Prostate gland (tissue), 2 donors: Measurements from ENCODE around the gene SFT2D3.

Experiments used
- POLR2AphosphoS5 ChIP-seq: sonication (generic); formaldehyde crosslinking; IDR thresholded peaks from one replicate; pipeline ENCODE4 v1.6.1; 2017; ENCODE audit warnings: antibody characterized with exemption
- TF ChIP-seq, protein P1 (sequence below), 4 experiments: fragments of 200-600 bp in 2 of 4; fragments of 450-650 bp in 2 of 4; sonication (generic) in 2 of 4; IDR thresholded peaks; 1 replicate in 3 of 4; 2 replicates in 1 of 4; pipeline ENCODE4 v1.5.1; 2016 to 2019; ENCODE audit warnings: antibody characterized with exemption in 4 of 4, mild to moderate bottlenecking in 2 of 4, moderate library complexity in 2 of 4

DNA sequence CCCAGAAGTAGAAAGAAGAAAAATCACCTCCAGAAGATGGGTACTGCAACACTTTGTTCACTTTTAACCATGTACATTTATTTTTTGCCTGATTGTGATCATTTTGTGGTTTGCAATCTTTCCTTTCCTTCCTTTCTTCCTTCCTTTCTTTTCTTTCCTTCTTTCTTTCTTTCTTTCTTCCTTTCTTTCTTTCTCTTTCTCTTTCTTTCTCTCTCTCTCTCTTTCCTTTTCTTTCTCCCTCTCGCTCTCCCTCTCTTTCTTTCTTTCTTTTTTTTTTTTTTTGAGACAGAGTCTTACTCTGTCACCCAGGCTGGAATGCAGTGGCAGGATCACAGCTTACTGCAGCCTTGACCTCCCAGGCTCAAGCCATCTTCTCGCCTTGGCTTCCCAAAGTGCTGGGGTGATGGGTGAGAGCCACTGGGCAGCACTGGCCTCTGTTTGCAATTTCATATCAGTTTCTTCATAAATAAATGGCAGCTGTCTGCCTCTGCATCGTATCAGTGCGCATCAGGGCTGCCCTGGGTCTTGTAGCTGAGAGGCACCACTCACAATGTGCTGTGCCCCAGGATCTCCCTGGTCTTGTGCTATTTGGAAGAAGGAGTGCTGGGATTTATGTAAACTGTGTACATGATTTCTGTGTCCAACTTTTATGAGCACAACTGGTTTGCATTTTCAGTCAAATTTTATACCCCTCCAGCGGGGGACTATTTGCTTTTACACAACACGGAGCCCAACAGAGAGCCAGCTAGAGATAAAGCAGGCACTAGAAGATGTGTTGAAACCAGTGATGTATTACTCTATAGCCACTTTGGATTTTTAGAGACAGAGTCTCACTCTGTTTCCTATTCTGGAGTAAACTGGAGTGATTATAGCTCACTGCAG, 19.1 kb upstream of the SFT2D3 start:
- TF ChIP-seq, protein P1, sequence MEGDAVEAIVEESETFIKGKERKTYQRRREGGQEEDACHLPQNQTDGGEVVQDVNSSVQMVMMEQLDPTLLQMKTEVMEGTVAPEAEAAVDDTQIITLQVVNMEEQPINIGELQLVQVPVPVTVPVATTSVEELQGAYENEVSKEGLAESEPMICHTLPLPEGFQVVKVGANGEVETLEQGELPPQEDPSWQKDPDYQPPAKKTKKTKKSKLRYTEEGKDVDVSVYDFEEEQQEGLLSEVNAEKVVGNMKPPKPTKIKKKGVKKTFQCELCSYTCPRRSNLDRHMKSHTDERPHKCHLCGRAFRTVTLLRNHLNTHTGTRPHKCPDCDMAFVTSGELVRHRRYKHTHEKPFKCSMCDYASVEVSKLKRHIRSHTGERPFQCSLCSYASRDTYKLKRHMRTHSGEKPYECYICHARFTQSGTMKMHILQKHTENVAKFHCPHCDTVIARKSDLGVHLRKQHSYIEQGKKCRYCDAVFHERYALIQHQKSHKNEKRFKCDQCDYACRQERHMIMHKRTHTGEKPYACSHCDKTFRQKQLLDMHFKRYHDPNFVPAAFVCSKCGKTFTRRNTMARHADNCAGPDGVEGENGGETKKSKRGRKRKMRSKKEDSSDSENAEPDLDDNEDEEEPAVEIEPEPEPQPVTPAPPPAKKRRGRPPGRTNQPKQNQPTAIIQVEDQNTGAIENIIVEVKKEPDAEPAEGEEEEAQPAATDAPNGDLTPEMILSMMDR (IDR thresholded peaks at IDR 0.05) = no peak
- TF ChIP-seq POLR2AphosphoS5 = no peak
